T-helper 1 cell treated with Interleukin-12 subunit alpha and Interleukin-12 subunit beta and Interleukin-4 antibody, amounts not matched to agents 30 μg/mL and 1 μg/mL, for 36 hours (primary cell): ENCODE data around the gene CHM.
A peak's percentile ranks its signal among the peaks of the same experiment; 100 is the strongest.
"Not testable (repeated sequence)": the region's sequence is repeated elsewhere in the genome, so short reads cannot be mapped to it uniquely, and the experiment has no call there.

Experiments
- H3K27ac Mint-ChIP-seq: one replicate; pipeline ENCODE4 v1.8.0; 2021; ENCODE audit warnings: mild to moderate bottlenecking, mixed read lengths
- H3K27me3 Mint-ChIP-seq: one replicate; pipeline ENCODE4 v1.8.0; 2021; ENCODE audit warnings: low read depth, mixed read lengths
- H3K36me3 Mint-ChIP-seq: one replicate; pipeline ENCODE4 v1.8.0; 2021; ENCODE audit warnings: low read depth, mixed read lengths
- H3K4me1 Mint-ChIP-seq: one replicate; pipeline ENCODE4 v1.8.0; 2021; ENCODE audit warnings: low read depth, mixed read lengths
- H3K4me3 Mint-ChIP-seq: one replicate; pipeline ENCODE4 v1.8.0; 2021; ENCODE audit warnings: mild to moderate bottlenecking, moderate library complexity, mixed read lengths
- H3K9me3 Mint-ChIP-seq: one replicate; pipeline ENCODE4 v1.8.0; 2021; ENCODE audit warnings: mixed read lengths

CHM gene

DNA sequence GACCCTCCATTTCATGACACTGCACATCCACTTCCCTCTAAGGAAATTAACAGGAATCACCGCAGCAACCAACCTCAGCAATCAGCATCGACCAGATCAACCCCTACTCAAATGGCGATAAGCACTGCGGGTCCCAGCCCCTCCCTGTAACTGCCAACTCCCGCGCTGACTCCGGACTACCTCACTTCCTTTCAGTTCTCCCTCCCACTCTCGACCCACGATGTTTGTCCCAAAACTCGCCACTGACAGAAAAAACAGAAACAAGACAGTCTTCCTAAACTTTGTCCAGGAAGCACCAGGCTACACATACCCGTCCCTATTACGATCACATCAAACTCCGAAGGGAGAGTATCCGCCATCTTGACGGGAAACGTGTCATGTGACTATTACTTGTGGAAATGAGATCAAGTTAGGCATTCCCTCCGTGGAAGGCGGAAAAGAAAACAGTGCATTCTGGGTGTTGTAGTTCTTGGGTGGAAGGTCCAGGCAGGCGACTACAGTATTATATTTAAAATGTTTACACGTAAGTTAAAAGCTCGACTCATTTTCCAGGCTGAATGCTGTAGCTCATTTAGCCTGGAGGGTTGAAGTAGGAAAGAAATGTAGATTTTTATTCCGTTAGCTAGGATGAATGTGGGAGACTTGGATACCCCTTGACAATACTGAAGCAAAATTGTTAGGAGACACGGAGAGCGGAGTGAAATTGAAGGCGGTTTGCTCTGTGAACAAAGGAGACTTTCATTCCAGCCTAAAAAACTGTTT, at the start of gene CHM:
TSS of gene CHM (minus strand) at position 385 of the 762 bp plus-strand sequence. CDS start at position 359, 26 bp downstream.
- no peak within 1 kb of the TSS for H3K4me3 Mint-ChIP-seq
- peaks cover 3% of the 10 kb centered on the region for H3K27me3 Mint-ChIP-seq
- peaks cover 5% of the 10 kb centered on the region for H3K9me3 Mint-ChIP-seq
- peaks cover 6% of the 10 kb centered on the region for H3K36me3 Mint-ChIP-seq
- peaks cover 6% of the 10 kb centered on the region for H3K4me1 Mint-ChIP-seq
- H3K27ac Mint-ChIP-seq, result no peak within 1 kb of the TSS

GRCh38 chrX:86078650-86079049, 31.3 kb upstream of the CHM start:
- Mint-ChIP-seq H3K36me3 (no peaks in the 10 kb centered on the region), H3K4me3 (no peak overlapping the region), H3K27ac (no peak overlapping the region), H3K27me3 (no peaks in the 10 kb centered on the region), H3K4me1 (no peaks in the 10 kb centered on the region), H3K9me3 (no peaks in the 10 kb centered on the region)

- Mint-ChIP-seq H3K27ac (no peak overlapping the region), H3K4me3 (no peak overlapping the region), H3K27me3 (no peaks in the 10 kb centered on the region), H3K36me3 (no peaks in the 10 kb centered on the region), H3K4me1 (no peaks in the 10 kb centered on the region), H3K9me3 (no peaks in the 10 kb centered on the region)
Observed at GRCh38 chrX:86066998-86067397, 19.6 kb upstream of the CHM start.

DNA sequence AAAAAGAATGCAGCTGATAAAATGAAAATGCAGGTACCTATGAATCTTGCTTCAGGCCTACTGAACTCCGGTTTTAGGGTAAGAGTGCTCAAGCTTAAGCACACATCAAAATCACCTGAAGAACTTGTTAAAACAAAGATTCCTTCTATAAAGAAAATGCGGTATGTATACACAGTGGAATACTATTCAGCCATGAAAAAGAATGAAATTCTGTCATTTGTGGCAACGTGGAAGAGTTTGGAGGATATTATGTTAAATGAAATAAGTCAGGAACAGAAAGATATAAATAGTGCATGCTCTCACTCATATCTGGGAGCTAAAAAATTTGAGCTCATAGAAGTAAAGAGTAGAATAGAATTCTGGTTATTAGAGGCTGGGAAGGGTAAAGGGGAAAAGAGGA, 14.0 kb upstream of the CHM start:
- H3K4me1 Mint-ChIP-seq, result no peaks in the 10 kb centered on the region
- no peaks in the 10 kb centered on the region for H3K9me3 Mint-ChIP-seq
- H3K4me3 Mint-ChIP-seq, result no peak overlapping the region
- no peak overlapping the region for H3K27ac Mint-ChIP-seq
- peaks cover 3% of the 10 kb centered on the region for H3K27me3 Mint-ChIP-seq
- no peaks in the 10 kb centered on the region for H3K36me3 Mint-ChIP-seq

DNA sequence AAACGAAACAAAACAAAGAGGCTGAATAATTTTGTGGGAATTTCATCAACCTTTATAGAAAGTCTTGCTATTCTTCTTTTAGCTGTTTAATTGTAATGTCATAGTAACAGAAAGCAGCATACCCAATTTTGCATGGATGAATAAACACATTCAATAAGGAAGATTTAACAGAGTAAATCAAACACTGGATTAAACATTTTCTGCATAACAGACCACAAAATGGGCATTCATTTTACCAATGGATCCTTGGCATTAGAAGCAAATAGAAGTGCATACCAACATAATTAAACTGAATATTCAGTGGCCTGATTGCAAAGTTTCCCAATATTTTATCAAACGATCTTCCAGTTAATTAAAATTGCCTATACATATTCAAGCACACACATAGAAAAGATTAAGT, 4.4 kb upstream of the CHM start:
- peaks cover 2% of the 10 kb centered on the region for H3K4me1 Mint-ChIP-seq
- no peak overlapping the region for H3K27ac Mint-ChIP-seq
- H3K4me3 Mint-ChIP-seq, result no peak overlapping the region
- peaks cover 5% of the 10 kb centered on the region for H3K9me3 Mint-ChIP-seq
- H3K27me3 Mint-ChIP-seq, result peaks cover 3% of the 10 kb centered on the region
- peaks cover 1% of the 10 kb centered on the region for H3K36me3 Mint-ChIP-seq

GRCh38 chrX:86047936-86048280, 550 bp upstream of the CHM start:
- no peak overlapping the region for H3K4me3 Mint-ChIP-seq
- H3K27ac Mint-ChIP-seq, result no peak overlapping the region
- H3K9me3 Mint-ChIP-seq, result peaks cover 5% of the 10 kb centered on the region
- H3K27me3 Mint-ChIP-seq, result peaks cover 3% of the 10 kb centered on the region
- H3K36me3 Mint-ChIP-seq, result peaks cover 6% of the 10 kb centered on the region
- peaks cover 6% of the 10 kb centered on the region for H3K4me1 Mint-ChIP-seq

GRCh38 chrX:86044216-86044615, 3.1 kb downstream of the CHM start:
- Mint-ChIP-seq H3K4me3 (no peak overlapping the region), H3K36me3 (peaks cover 10% of the 10 kb centered on the region), H3K27me3 (peaks cover 3% of the 10 kb centered on the region)

GRCh38 chrX:86039625-86040568, 7.5 kb downstream of the CHM start:
- peaks cover 4% of the 10 kb centered on the region for H3K4me1 Mint-ChIP-seq
- H3K4me3 Mint-ChIP-seq, result no peak overlapping the region
- H3K9me3 Mint-ChIP-seq, result no peaks in the 10 kb centered on the region
- no peak overlapping the region for H3K27ac Mint-ChIP-seq
- peaks cover 10% of the 10 kb centered on the region for H3K36me3 Mint-ChIP-seq
- H3K27me3 Mint-ChIP-seq, result no peaks in the 10 kb centered on the region

More at GRCh38 chrX:86044216-86044615, 3.1 kb downstream of the CHM start:
- Mint-ChIP-seq H3K9me3 (peaks cover 5% of the 10 kb centered on the region), H3K27ac (no peak overlapping the region), H3K4me1 (peaks cover 6% of the 10 kb centered on the region)

GRCh38 chrX:86033385-86033784, 14.0 kb downstream of the CHM start:
- Mint-ChIP-seq H3K9me3 (no peaks in the 10 kb centered on the region), H3K27me3 (no peaks in the 10 kb centered on the region), H3K36me3 (peaks cover 9% of the 10 kb centered on the region), H3K27ac (no peak overlapping the region), H3K4me1 (peaks cover 12% of the 10 kb centered on the region), H3K4me3 (no peak overlapping the region)

DNA sequence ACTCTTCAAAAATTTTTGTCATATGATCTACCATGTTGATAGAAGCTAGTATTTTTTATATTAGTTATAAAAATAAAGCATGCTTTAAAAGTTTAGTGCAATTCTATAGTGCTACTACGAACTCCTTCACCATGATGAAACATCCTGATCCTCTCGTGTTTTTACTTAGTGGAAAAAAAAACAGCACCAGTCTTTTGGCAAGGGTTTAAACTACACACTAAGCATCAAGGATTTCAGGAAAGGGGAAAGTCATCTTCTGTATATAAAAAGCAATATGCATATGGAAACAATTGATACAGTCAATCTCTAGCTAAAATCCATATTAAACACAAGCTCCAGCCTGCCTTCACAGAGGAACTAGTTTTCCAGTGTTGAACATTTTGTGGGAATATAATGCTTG, 18.7 kb downstream of the CHM start:
- H3K4me3 Mint-ChIP-seq, result no peak overlapping the region

GRCh38 chrX:86023811-86024210, 23.5 kb downstream of the CHM start:
- H3K27me3 Mint-ChIP-seq, result no peaks in the 10 kb centered on the region
- no peaks in the 10 kb centered on the region for H3K9me3 Mint-ChIP-seq
- no peaks in the 10 kb centered on the region for H3K4me1 Mint-ChIP-seq
- H3K36me3 Mint-ChIP-seq, result peaks cover 8% of the 10 kb centered on the region
- no peak overlapping the region for H3K4me3 Mint-ChIP-seq
- H3K27ac Mint-ChIP-seq, result no peak overlapping the region

More for the DNA sequence above, 18.7 kb downstream of the CHM start:
- no peaks in the 10 kb centered on the region for H3K27me3 Mint-ChIP-seq
- H3K9me3 Mint-ChIP-seq, result no peaks in the 10 kb centered on the region
- no peak overlapping the region for H3K27ac Mint-ChIP-seq
- peaks cover 2% of the 10 kb centered on the region for H3K4me1 Mint-ChIP-seq
- peaks cover 4% of the 10 kb centered on the region for H3K36me3 Mint-ChIP-seq

DNA sequence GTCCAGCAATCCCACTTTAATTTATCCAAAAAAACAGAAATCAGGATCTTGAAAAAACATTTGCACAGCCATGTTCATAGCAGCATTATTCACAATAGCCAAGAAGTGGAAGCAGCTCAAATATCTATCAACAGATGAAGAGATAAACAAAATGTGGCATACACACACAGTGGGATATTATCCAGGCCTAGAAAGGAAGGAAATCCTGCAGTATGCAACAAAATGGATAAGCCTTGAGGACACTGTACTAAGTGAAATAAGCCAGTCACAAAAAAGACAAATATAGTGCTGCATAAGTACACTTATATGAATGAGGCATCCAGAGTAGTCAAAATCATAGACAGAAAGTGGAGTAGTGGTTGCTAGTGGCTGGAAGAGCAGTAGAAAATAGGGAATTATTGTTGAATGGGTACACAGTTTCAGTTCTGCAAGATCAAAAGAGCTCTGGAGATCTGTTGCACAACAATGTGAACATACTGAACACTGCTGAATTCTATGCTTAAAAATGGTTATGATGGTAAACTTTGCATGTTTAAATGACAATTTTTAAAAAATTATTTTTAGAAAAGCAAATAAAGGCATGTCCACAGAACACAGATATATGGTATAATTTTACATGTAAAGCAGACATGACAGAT, 25.6 kb downstream of the CHM start:
- Mint-ChIP-seq H3K27ac (no peak overlapping the region), H3K9me3 (no peaks in the 10 kb centered on the region), H3K4me1 (no peaks in the 10 kb centered on the region), H3K4me3 (no peak overlapping the region), H3K27me3 (no peaks in the 10 kb centered on the region), H3K36me3 (peaks cover 15% of the 10 kb centered on the region)

DNA sequence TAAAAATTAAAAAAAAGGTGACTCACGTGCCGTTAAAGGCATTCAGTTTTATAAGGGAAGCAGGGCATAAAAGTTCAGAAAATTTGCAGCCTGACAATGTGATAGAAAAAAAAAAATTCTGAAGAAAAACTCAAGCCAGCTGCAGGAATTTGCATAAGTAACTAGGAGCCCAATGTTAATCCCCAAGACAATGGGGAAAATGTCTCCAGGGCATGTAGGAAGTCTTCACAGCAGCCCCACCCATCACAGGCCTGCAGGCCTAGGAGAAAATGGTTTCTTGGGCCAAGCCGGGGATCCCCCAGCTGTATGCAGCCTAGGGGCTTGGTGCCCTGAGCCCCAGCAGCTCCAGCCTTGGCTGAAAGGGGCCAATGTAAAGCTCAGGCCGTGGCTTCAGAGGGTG, 31.2 kb downstream of the CHM start:
- H3K9me3 Mint-ChIP-seq, result peaks cover 11% of the 10 kb centered on the region
- no peak overlapping the region for H3K27ac Mint-ChIP-seq
- peaks cover 23% of the 10 kb centered on the region for H3K36me3 Mint-ChIP-seq
- H3K27me3 Mint-ChIP-seq, result no peaks in the 10 kb centered on the region
- peaks cover 7% of the 10 kb centered on the region for H3K4me1 Mint-ChIP-seq
- no peak overlapping the region for H3K4me3 Mint-ChIP-seq

GRCh38 chrX:86014959-86015358, 32.4 kb downstream of the CHM start:
- Mint-ChIP-seq H3K9me3 (peaks cover 11% of the 10 kb centered on the region), H3K36me3 (peaks cover 26% of the 10 kb centered on the region), H3K27ac (peak overlapping the region; percentile 24)
- not testable (repeated sequence) for H3K4me3 Mint-ChIP-seq, H3K4me1 Mint-ChIP-seq, H3K27me3 Mint-ChIP-seq
